ENCODE data around the gene NSMCE4A. TPM values are rescaled to one million over a fixed set of nuclear protein-coding genes. Genes with fewer than 3 reads are reported as not detected.

The NSMCE4A gene
- total and polyA plus RNA-seq, 7 donors, result 10.7 to 41.9 (median 15.3) TPM

GRCh38 chr10:122014652-122015248 is 39.7 kb upstream of the NSMCE4A start:
- no peaks in the 10 kb centered on the region for H3K27me3 ChIP-seq (ENCODE audit: insufficient read depth in 3 of 3, low read length in 2 of 3)
- peak overlapping the region; percentile 98 for H3K27ac ChIP-seq
- ATAC-seq (peak in 2 of 4 donors; percentile 7 to 8), DNase-seq (no peak)
- TF ChIP-seq, protein P1, sequence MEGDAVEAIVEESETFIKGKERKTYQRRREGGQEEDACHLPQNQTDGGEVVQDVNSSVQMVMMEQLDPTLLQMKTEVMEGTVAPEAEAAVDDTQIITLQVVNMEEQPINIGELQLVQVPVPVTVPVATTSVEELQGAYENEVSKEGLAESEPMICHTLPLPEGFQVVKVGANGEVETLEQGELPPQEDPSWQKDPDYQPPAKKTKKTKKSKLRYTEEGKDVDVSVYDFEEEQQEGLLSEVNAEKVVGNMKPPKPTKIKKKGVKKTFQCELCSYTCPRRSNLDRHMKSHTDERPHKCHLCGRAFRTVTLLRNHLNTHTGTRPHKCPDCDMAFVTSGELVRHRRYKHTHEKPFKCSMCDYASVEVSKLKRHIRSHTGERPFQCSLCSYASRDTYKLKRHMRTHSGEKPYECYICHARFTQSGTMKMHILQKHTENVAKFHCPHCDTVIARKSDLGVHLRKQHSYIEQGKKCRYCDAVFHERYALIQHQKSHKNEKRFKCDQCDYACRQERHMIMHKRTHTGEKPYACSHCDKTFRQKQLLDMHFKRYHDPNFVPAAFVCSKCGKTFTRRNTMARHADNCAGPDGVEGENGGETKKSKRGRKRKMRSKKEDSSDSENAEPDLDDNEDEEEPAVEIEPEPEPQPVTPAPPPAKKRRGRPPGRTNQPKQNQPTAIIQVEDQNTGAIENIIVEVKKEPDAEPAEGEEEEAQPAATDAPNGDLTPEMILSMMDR (IDR thresholded peaks at IDR 0.05), result no peak
- WGBS, 3 donors, result 55 to 81% (median 64%) methylated on average over 3 of the region's 3 CpGs
- H3K4me1 ChIP-seq, result peaks cover 64% of the 10 kb centered on the region
- H3K4me3 ChIP-seq, result no peak overlapping the region
- no peaks in the 10 kb centered on the region for H3K9me3 ChIP-seq
- H3K36me3 ChIP-seq (ENCODE audit: insufficient read depth in 1 of 2, low read depth in 1 of 2), result peaks cover 0 to 3% of the 10 kb centered on the region in 2 donors
- intact Hi-C loops (cut with DNase I), result no loop called here

DNA sequence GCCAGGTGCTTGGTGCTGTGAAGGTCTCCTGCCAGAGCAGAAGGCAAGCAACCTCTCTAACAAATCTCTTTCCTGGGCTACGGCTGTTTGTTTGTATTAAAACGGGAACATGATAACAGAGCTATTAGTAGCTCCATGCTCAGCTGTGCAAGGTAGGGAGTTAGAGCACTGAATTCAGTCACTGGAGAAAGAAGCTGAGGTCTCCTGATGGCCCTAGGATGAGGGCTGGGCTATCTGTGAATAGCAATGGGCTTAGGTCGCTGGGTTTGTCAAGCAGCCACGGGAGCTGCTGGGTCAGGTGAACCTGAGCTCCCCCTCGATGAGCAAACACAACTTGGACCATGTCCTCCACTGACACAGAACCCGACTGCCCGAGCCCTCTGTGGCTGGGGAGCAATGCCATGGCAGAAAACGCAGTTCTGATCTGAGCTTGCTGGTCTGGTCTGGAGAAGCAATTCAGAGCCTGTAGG is 38.3 kb upstream of the NSMCE4A start:
- Histone ChIP-seq H3K27me3 (ENCODE audit: insufficient read depth in 3 of 3, low read length in 2 of 3) (no peaks in the 10 kb centered on the region), H3K27ac (peak overlapping the region; percentile 98), H3K36me3 (ENCODE audit: insufficient read depth in 1 of 2, low read depth in 1 of 2) (peaks cover 0 to 3% of the 10 kb centered on the region in 2 donors), H3K4me1 (peaks cover 69% of the 10 kb centered on the region), H3K4me3 (no peak overlapping the region), H3K9me3 (no peaks in the 10 kb centered on the region)
- DNase-seq (peak; percentile 67 to 89), ATAC-seq (peak; percentile 82 to 90 (median 88))
- 29 to 33% (median 30%) methylated on average over 8 of the region's 8 CpGs for WGBS, 3 donors
- intact Hi-C loops (cut with DNase I), result no loop called here
- TF ChIP-seq, protein P1 (IDR thresholded peaks at IDR 0.05), result no peak

DNA sequence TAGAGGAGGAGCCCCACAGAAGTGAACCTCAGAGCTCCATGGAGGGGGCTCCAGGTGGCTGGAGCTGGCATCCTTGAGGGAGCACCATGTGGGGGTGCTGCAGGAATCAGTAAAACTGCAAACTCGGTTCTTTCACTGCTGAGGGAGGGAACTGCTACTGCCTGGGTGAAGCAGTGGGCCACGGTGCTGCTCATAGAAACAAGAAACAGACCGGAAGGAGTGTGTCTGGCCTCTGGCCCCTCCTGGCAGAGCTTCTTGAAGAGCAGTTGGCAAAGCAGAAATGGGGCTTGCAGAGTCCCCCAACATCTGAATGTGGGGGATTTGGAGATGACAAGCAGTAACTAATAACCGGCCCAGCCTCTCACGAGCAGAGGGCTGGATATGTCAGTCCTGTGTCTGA is 37.7 kb upstream of the NSMCE4A start:
- H3K9me3 ChIP-seq, result no peaks in the 10 kb centered on the region
- intact Hi-C loops (cut with DNase I), result no loop called here
- H3K27me3 ChIP-seq (ENCODE audit: insufficient read depth in 3 of 3, low read length in 2 of 3), result no peaks in the 10 kb centered on the region
- peaks cover 73% of the 10 kb centered on the region for H3K4me1 ChIP-seq
- peak in 2 of 4 donors; percentile 21 to 23 for ATAC-seq
- H3K36me3 ChIP-seq (ENCODE audit: insufficient read depth in 1 of 2, low read depth in 1 of 2), result peaks cover 0 to 3% of the 10 kb centered on the region in 2 donors
- TF ChIP-seq, protein P1 (IDR thresholded peaks at IDR 0.05), result no peak
- no peak for DNase-seq
- H3K4me3 ChIP-seq, result peak overlapping the region; percentile 20
- peak overlapping the region; percentile 98 for H3K27ac ChIP-seq
- 38 to 59% (median 45%) methylated on average over 5 of the region's 5 CpGs for WGBS, 3 donors

- no peaks in the 10 kb centered on the region for H3K27me3 ChIP-seq (ENCODE audit: insufficient read depth in 3 of 3, low read length in 2 of 3)
- ATAC-seq, result peak; percentile 63 to 89 (median 74)
Observed at GRCh38 chr10:122010405-122011050, 35.5 kb upstream of the NSMCE4A start.

More at GRCh38 chr10:122010405-122011050, 35.5 kb upstream of the NSMCE4A start:
- Histone ChIP-seq H3K4me3 (no peak overlapping the region), H3K9me3 (no peaks in the 10 kb centered on the region), H3K27ac (peak overlapping the region; percentile 98), H3K36me3 (ENCODE audit: insufficient read depth in 1 of 2, low read depth in 1 of 2) (peaks cover 0 to 3% of the 10 kb centered on the region in 2 donors), H3K4me1 (peaks cover 79% of the 10 kb centered on the region)
- TF ChIP-seq, protein P1 (IDR thresholded peaks at IDR 0.05), result no peak
- peak; percentile 62 to 67 for DNase-seq
- WGBS, 3 donors, result 37 to 54% (median 40%) methylated on average over 4 of the region's 4 CpGs
- intact Hi-C loops (cut with DNase I), result no loop called here
